HepG2 (cell line): ENCODE data around the gene HSPB2. TPM values are rescaled to one million over a fixed set of nuclear protein-coding genes. Genes with fewer than 3 reads are reported as not detected.

Source experiments
- HIC2 ChIP-seq: sonication (generic); formaldehyde crosslinking; IDR thresholded peaks from 2 replicates; pipeline ENCODE4 v1.9.0; 2022; ENCODE audit warnings: low read depth, missing genetic modification reagents
- JUNB ChIP-seq: sonication (generic); formaldehyde crosslinking; IDR thresholded peaks from 2 replicates; pipeline ENCODE4 v1.8.0; 2022; ENCODE audit warnings: missing genetic modification reagents, mild to moderate bottlenecking, borderline replicate concordance
- MBD4 ChIP-seq: IDR thresholded peaks from 2 replicates; pipeline ENCODE4 v1.6.1; 2012; ENCODE audit warnings: low read length, inconsistent platforms, borderline replicate concordance
- MLXIP ChIP-seq: sonication (generic); formaldehyde crosslinking; IDR thresholded peaks from 2 replicates; pipeline ENCODE4 v1.9.0; 2021; ENCODE audit warnings: missing genetic modification reagents, borderline replicate concordance
- NCOA2 ChIP-seq: sonication (generic); formaldehyde crosslinking; IDR thresholded peaks from 2 replicates; pipeline ENCODE4 v1.8.0; 2022; ENCODE audit warnings: inconsistent platforms
- NFKB2 ChIP-seq: sonication (generic); formaldehyde crosslinking; IDR thresholded peaks from 2 replicates; pipeline ENCODE4 v1.4.0; 2020; ENCODE audit warnings: missing genetic modification reagents, borderline replicate concordance
- REST ChIP-seq, 2 experiments: IDR thresholded peaks; 2 replicates each; pipeline ENCODE4 v1.6.1; 2011 to 2012; ENCODE audit warnings: low read length in 2 of 2, borderline replicate concordance in 1 of 2, low read depth in 1 of 2, mild to moderate bottlenecking in 1 of 2, moderate library complexity in 1 of 2
- SAP130 ChIP-seq: IDR thresholded peaks from 2 replicates; pipeline ENCODE4 v1.6.1; 2016; ENCODE audit warnings: low read depth
- STAT6 ChIP-seq: sonication (generic); formaldehyde crosslinking; IDR thresholded peaks from 2 replicates; pipeline ENCODE4 v1.4.0; 2020; ENCODE audit warnings: missing genetic modification reagents, mild to moderate bottlenecking, borderline replicate concordance
- THAP11 ChIP-seq: IDR thresholded peaks from 2 replicates; pipeline ENCODE4 v1.6.1; 2016; ENCODE audit warnings: missing biosample characterization, missing genetic modification reagents
- ZFP82 ChIP-seq: sonication (generic); formaldehyde crosslinking; IDR thresholded peaks from 2 replicates; pipeline ENCODE4 v1.5.1; 2020; ENCODE audit warnings: mild to moderate bottlenecking, missing genetic modification reagents, borderline replicate concordance
- ZNF256 ChIP-seq: sonication (generic); formaldehyde crosslinking; conservative IDR thresholded peaks from 2 replicates; pipeline ENCODE4 v1.4.0; 2020; ENCODE audit warnings: missing genetic modification reagents
- ZNF772 ChIP-seq: sonication (generic); formaldehyde crosslinking; IDR thresholded peaks from 2 replicates; pipeline ENCODE4 v1.5.0; 2020; ENCODE audit warnings: mild to moderate bottlenecking, missing genetic modification reagents
- polyA plus RNA-seq, 8 experiments: library from polyadenylated mRNA; depleted of rRNA in 3 of 8; stranded (reverse) in 7 of 8; unstranded in 1 of 8; fragments of >200 nt; fragmentation: Illumina TruSeq in 4 of 8; extraction: Trizol in 4 of 8; gene quantifications; 2 replicates each; pipeline versions ENCODE4 v1.2.1 to v1.2.3, GENCODE V29; 2011 to 2016; ENCODE audit warnings: low read depth in 4 of 8, missing spikeins in 1 of 8, mixed read lengths in 1 of 8; ENCODE audit not compliant: insufficient read depth in 1 of 8
- total RNA-seq, 5 experiments: library from RNA; depleted of rRNA; stranded (reverse); fragments of >200 nt; fragmentation: Illumina TruSeq; extraction: Trizol; gene quantifications; 2 replicates each; pipeline ENCODE4 v1.2.3, GENCODE V29; 2016; ENCODE audit warnings: low read depth in 1 of 5

Gene HSPB2
- total and polyA plus RNA-seq, 2 of the 13 experiments (the other 11 are each of a cell fraction or from before 2014, with no cell fraction given): 0.04 TPM; not detected in 1

- TF ChIP-seq HIC2 (CRISPR knock-in tag): no peak
- peak; percentile 76; the same call in 1 of the 2 replicates for TF ChIP-seq NFKB2 (CRISPR knock-in tag)
- no peak for TF ChIP-seq JUNB (CRISPR knock-in tag)
- no peak for TF ChIP-seq MLXIP
- peak; percentile 82 for TF ChIP-seq THAP11 (CRISPR knock-in tag)
- no peak for TF ChIP-seq ZNF256 (CRISPR knock-in tag)
- TF ChIP-seq REST (IDR thresholded peaks at IDR 0.05; ENCODE audit: borderline replicate concordance in 1 of 2, low read depth in 1 of 2, low read length in 2 of 2): peak in 1 of 2 experiments; percentile 37; a peak in 1 of 4 replicates
- TF ChIP-seq ZFP82 (CRISPR knock-in tag): no peak; the same call in 1 of the 2 replicates
- TF ChIP-seq SAP130: no peak; the same call in none of the 2 replicates
- peak; percentile 5; the same call in 1 of the 2 replicates for TF ChIP-seq STAT6 (CRISPR knock-in tag)
- TF ChIP-seq MBD4: no peak
- TF ChIP-seq ZNF772 (CRISPR knock-in tag): peak; percentile 77
- TF ChIP-seq NCOA2 (CRISPR knock-in tag): no peak
Measured at GRCh38 chr11:111870886-111871692, 41.4 kb upstream of the HSPB2 start, which contains the start of gene ALG9 (continued).
